NCI-H128 (cell line): ENCODE measurements around the gene STRADB.
"Not testable (repeated sequence)": the region's sequence is repeated elsewhere in the genome, so short reads cannot be mapped to it uniquely, and the experiment has no call there.

Source experiments
- DNase-seq: peaks from one replicate; lab custom pipeline; 2025; ENCODE audit not compliant: unreplicated experiment; lab: John Stamatoyannopoulos, UW

The STRADB gene

DNA sequence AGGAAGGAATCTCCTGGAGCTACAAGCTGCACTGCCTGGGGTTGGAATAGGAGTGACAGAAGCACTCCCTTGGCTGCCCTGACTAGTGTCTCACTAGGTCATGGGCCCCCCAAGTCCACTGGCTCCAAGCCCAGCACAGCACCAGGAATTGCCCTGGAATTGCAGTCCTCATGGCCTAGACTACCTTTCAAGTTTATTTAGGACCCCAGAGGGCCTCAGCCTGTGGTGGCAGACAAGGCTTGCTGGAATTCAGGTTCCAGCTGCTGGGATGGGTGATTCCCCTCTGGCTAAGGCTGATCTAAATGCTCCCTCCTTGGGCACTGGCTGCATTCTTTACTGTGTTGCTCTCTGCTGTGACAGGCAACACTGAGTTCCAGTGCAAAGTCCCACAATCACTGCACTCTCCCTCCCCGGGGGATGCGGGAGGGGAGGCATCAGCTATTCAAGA lies 14.0 kb downstream of the STRADB start:
- no peak for DNase-seq

DNA sequence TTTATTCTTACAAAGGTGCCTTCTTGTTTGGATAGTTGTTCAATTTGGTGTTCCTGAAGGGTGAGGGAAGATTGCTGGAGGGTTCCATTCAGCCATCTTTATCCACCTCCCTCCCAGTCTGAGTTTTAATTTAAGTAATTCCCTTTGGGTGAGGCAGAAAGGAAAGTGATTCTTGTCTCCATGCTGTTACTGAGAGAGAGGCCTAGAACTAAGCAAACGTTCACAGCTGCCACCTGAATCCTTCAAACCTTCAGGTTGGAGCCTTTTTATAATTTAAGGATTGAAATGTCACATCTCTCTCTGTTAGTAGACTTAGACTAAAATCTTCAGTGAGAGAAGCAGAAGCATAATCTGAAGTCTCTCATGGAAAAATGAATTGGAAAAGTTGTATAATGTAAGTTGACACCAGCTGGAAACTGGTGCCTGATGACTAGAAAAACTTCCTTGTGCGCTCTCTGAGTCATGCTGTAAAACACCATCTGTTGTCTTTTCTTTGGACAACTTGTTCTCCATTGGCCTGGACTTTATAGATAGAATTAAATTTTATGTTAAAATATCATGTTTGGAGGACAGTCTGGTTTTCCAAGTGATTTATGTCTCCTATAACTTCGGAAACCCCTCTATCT lies 14.6 kb downstream of the STRADB start:
- no peak for DNase-seq

DNA sequence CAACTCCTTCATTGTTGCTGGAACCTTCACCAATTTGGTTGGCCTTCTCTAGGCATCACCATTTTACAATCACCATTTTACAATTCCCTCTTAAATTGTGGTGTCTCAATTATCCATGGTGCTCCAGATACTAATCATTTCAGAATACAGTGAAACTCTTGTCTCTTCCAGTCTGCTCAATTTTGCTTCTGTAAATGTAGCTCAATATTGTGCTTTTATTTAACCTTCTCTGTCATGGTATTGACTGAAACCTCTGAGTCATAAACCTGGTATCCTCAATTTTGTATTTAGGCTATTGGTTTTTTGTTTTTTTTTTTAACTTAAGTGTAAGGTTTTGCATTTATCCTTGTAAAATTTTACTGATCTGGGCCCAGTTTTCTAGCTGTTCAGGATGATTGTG lies 16.1 kb downstream of the STRADB start:
- DNase-seq: no peak

DNA sequence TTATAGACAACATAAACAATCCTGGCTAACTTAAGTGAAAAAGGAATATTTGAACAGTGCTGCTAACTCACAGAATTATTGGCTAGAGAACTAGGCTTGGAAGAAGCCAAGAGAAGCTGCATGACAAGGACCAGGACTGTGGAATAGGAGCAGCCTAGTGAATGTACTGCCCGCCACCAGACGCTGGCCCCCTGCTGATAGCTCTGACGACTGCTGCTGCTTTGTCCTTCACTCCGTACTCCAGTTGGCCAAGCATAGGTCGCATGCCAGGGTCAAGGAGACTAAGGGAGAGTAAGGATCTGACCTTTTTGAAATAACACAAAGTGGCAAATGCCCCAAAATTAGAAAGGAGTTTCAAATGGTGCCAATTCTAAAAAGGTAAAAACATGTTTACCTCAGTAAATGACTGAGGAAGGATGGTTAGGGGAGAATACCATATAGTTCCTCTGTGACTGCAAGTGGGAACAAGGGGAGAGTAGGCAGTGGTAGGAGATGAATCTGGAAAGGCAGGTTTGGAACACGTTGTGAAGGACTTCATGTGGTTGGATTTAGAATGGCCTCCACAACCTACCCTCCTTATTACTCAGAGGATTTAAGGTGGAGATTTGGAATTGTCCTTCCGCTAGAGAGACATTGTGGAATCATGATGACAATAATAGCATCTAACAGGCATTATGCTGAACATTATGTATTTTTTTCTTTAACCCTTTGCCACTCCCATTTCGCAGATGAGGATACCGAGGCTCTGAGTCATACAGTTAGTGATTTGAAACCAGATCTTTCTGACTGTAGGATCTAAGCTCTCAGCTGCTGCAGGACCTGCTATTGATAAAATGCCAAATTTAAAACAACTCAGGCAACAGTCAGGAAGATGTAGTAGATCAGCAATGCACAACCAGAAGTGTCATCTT lies 19.5 kb downstream of the STRADB start:
- no peak for DNase-seq

DNA sequence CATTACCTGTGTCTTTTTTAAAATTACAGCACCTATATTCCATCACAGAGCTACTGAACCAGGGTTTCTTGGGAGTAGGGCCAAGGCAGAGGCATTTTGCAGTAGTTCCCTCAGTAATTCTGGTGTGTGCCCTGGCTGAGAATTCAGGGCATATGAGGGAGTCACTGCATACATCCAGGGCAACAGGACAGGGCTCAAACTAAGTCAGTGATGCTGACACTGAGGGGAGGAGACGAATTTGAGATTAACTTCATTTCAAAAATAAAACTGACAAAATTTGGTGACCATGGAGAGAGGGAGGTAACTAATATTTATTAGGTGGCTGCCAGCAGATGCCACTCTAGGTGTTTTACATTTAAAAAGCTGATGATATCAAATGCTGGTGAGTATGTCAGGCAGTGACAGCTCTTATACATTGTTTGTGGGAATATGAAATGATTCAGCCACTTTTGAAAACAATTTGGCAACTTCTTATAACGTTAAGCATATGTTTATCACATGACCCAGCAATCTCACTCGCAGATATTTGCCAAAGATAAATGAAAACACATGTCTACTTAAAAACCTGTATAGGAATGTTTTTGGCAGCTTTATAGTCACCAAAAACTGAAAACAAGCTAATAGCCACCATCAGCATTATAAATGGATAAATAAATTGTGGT lies 20.3 kb downstream of the STRADB start:
- DNase-seq: no peak

DNA sequence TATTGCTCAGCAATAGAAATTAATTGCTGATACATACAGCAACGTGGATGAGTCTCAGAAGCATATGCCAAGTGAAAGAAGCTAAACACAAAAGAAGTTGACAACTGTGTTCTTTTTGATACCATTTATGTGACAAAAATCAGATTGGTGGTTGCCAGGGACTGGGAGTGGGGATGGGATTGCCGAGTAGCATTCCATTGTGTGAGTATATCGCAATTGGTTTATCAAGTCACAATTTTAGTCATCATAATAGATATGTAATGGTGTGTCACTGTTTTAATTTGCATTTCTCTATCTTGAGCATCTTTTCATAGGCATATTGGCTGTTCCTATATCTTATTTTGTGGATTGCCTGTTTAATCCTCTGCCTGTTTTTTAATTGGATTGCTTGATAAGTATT lies 20.9 kb downstream of the STRADB start:
- DNase-seq: no peak

DNA sequence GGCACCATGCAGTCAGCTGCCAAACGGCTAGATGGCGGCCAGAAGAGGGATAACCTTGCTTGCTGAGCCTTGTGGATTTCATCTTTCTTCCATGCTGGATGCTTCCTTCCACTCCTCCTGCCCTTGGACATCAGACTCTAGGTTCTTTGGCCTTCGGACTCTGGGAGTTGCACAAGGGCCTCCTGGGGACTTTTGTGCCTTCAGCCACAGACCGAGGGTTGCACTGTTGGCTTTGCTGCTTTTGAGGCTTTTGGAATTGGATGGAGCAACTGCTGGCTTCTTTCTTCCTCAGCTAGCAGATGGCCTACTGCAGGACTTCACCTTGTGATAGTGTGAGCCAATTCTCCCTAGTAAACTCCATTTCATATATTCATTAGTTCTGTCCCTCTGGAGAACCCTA lies 31.0 kb downstream of the STRADB start:
- no peak for DNase-seq

DNA sequence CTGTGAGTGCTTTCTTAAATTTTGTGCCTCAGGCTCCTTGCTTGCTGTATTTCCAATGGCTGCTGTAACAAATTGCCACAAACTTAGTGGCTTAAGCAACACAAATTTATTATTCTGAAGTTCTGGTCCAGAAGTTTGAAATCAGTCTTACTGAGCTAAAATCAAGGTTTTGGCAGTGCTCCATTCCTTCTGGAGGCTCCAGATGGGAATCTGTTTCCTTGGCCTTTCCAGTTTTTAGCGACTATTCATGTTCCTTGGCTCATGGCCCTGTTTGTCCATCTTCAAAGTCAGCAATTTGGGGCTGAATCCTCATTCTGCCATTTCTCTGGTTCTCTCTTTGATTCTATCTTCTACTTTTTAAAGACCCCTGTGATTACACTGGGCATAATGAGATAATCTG lies 31.8 kb downstream of the STRADB start:
- DNase-seq: no peak

DNA sequence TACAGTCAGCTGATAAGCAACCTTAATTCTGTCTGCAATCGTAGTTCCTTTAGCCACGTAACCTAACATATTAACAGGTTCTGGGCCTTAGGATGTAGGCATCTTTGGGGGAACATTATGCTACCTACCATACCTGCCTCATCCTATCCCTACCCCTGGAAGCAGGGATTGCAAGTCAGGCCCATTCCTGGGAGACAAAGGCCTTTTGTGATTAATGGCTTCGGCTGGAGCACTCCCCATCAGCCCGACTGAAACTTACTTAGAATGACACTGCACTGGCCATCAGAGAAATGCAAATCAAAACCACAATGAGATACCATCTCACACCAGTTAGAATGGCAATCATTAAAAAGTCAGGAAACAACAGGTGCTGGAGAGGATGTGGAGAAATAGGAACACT lies 32.2 kb downstream of the STRADB start:
- DNase-seq: not testable (repeated sequence)

DNA sequence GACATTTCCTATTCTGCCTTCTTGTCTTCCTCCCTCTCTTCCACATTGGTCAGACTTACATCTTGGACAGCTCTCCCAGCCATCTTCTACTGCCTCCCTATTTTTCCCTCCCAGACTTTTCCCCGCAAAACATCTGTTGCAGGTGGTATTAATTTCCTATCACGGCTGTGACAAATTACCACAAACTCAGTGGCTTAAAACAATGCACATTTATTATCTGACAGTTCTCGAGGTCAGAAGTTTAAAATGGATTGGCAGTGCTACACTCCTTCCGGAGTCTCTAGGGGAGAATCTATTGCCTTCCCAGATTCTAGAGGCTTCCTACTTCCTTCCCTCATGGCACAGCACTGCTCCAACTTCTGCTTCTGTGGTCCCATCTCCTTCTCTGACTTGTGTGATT lies 33.3 kb downstream of the STRADB start:
- DNase-seq: no peak

DNA sequence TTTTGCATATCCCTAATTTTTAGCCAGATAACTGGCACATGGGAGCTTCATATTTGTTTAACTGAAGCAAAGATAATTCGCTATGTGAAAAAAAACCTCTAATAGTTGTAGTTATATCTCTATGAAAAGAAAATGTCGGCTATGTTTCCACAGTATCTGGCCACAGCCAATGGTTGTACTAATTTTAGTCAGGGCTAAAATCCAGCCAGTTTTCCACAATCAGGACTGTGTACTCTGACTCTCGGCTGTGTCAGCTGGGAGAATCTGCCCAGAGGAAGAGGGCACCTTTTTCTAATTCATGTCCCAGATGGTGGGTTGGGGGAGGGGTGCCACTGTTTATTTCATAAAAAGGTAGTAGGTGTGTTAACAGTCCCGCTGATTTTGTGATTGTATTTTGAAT lies 38.8 kb downstream of the STRADB start:
- no peak for DNase-seq

DNA sequence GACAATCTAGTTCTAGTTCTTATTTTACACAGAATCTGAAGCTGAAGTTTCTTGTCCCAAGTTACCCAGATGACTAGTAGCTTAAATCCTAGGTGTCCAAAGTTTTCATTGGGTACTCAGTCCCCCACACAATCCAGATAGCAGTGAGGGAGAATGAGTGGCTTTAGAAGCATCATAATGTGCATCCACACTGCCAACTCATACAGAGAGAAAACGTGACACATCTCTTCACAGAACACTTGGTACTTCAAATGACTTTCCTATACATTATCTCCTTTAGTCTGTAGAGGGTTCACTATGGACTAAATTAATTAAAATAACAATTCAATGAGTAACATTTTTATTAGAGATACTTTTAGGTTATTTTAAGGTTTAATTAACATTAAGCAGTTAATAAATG lies 45.2 kb downstream of the STRADB start:
- DNase-seq: no peak

DNA sequence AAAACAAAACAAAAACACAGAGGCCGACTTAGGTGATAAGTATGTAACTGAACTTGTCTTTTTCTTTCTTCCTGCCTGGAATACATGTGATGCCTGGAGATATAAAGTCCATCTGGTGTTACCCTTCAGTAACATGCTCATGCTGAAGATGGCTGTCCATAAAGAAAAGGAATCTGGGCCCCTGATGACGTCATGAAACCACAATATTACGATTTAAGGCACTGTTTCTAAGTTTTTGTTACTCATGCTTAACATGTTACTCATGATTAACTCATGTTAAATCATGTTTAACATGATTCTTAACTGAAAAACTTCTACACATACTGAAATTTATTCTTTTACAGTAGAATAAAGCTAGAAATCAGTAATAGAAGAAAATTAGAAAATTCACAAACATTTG lies 49.0 kb downstream of the STRADB start:
- DNase-seq: no peak

DNA sequence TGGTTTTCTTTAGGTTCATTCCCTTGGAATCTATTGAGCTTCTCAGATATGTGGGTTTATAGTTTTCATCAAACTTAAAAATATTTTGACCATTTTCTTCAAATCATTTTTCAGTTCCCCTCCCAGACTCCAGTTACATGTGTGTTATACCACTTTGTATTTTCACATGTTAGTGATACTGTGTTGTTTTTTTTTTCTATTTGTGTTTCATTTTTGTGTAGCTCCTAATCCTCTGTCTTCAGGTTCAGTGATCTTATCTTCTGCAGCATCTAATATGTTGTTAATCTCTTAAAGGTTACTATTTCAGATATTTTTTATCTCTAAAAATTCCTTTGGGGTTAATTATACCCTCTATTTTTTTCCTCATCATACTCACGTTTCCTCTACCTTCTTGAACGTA lies 51.2 kb downstream of the STRADB start:
- DNase-seq: no peak

DNA sequence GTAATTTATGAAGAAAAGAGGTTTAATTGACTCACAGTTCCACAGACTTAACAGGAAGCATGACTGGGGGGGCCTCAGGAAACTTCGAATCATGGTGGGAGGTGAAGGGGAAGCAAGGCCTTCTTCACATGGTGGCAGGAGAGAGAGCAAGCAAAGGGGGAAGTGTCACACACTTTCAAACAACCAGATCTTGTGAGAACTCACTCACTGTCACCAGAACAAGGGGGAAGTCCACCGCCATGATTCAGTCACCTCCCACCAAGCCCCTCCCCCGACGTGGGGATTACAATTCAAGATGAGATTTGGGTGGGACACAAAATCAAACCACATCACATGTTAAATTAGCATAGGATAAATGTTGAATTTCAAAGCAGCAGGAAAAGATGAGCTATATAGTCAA lies 56.2 kb downstream of the STRADB start:
- DNase-seq: no peak

DNA sequence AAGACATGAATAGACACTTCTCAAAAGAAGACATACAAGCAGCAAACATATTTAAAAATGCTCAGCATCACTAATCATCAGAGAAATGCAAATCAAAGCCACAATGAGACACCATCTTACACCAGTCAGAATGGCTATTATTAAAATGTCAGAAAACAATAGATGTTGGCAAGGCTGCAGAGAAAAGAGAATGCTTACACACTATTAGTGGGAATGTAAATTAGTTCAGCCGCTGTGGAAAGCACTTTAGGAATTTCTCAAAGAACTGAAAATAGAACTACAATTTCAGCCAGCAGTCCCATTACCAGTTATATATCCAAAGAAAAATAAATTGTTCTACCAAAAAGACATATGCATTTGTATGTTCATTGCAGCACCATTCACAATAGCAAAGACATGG lies 61.7 kb downstream of the STRADB start:
- DNase-seq: no peak

DNA sequence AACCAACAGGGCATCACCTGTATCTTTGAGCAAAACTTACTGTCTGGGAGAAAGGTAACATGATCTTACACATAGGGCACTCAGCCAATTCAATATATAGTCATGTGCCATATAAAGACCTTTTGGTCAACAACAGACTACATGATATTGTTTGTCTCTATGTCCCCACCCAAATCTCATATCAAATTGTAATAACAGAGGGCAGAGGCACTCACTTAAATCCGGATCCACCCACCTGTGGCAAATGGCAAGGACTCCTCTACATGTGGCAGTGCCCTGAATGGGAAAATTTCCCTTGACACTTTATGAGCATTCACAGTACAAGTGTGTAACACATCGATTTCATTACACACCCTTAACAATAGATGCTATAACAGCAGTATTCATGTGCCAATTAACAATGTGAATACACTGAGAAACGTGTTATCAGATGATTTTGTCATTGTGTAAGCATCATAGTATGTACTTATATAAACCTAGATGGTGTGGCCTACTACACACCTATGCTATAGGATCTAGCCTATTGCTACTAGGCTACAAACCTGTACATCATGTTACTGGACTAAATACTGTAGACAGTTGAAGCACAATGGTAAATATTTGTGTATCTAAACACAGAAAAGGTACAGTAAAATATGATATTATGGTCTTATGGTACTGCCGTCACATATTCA lies 64.2 kb downstream of the STRADB start:
- DNase-seq: no peak

DNA sequence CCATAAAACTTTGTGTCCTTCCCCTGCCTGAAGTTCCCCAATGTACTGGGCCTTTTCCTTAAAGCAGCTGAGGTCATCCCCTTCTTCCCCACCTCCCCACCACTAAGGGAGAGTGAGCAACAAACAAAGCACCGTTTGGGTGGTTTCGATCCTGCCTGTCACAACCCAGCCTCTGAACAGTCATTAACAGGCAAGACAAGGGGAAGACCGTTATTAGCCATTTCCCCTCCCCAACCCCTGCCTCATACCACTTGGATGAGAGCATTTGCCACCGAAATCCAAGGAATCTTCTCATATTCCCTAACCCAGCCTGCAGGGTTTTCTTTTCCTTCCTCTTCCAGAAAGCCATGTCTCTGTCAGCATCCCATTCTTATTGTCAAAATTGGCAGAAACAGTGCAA lies 65.6 kb downstream of the STRADB start:
- no peak for DNase-seq

DNA sequence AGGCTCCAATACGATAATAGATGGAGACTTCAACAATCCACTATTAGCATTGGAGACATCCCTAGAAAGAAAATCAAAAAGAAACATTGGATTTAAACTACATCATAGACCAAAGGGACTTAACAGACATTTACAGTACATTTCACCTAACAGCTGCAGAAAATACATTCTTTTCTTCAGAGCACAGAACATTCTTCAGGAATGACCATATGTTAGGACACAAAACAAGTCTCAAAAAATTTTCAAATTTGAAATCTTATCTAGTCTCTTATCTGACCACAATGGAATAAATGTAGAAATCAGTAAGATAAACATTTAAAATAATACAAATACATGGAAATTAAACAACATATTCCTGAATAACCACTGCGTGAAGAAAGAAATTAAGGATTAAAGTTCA lies 68.7 kb downstream of the STRADB start:
- DNase-seq: no peak

DNA sequence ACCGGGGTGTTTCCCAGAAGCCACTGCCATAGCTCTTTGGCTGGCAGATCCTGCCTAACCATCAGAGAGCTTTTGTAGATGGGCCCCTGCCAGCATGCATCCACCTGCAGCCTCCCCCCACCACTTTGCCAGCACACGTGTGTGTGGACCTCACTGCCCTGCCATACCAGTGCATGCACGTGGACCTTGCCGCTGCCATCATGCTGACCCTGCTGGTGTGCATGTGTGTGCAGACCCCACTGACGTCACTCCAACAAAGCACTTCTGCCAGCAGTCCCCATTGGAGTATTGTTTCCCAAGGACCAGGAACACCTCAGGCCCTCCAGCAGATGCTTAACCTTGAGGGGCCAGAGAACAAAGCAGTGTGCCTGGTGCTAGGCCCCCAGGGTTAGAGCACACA lies 71.4 kb downstream of the STRADB start:
- no peak for DNase-seq

DNA sequence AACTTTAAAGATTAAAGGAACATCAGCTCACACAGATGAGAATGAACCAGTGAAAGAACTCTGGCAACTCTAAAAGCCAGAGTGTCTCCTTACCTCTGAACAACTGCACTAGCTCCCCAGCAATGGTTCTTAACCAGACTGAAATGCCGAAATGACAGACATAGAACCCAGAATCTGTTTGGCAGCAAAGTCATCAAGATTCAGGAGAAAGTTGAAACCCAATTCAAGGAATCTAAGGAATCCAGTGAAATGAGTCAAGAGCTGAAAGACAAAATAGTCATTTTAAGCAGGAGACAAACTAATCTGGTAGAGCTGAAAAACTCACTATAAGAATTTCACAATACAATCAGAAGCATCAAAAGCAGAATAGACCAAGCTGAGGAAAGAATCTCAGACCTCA lies 72.0 kb downstream of the STRADB start:
- DNase-seq: no peak
